Measurements from ENCODE around the gene SPINK1. TPM values are rescaled to one million over a fixed set of nuclear protein-coding genes. Genes with fewer than 3 reads are reported as not detected.

SPINK1 gene
- total and polyA plus RNA-seq, 10 donors = 0.38 to 7.1 (median 0.99) TPM; not detected in 5

- no peaks in the 10 kb centered on the region for H3K36me3 ChIP-seq
- 83 to 90% (median 85%) methylated on average over 4 of the region's 4 CpGs for WGBS, 5 donors
- intact Hi-C loops (cut with DNase I; ENCODE audit: low total_unique reads) = no loop called here
Observed at GRCh38 chr5:147776989-147777388, 54.5 kb downstream of the SPINK1 start.

More at GRCh38 chr5:147776989-147777388, 54.5 kb downstream of the SPINK1 start:
- no peak overlapping the region for H3K27ac ChIP-seq
- H3K4me1 ChIP-seq = peaks cover 0 to 15% (median under 1%) of the 10 kb centered on the region in 6 donors
- no peak overlapping the region for H3K4me3 ChIP-seq
- no peak for DNase-seq
- TF ChIP-seq POLR2A (IDR thresholded peaks at IDR 0.05) (no peak), CTCF (IDR thresholded peaks at IDR 0.05 in 8 of 11, conservative IDR thresholded peaks at IDR 0.05 in 3 of 11) (no peak), POLR2AphosphoS5 (IDR thresholded peaks at IDR 0.05) (no peak)
- peaks cover 0 to 13% (median 3%) of the 10 kb centered on the region in 8 donors for H3K9me3 ChIP-seq
- H3K27me3 ChIP-seq (replicated peaks in 1 of 7) = peaks cover 0 to 2% (median 0%) of the 10 kb centered on the region in 7 donors

Other genes with a start within 250 kb of the SPINK1 start
- gene JAKMIP2, start 48.9 kb downstream of the SPINK1 start, total RNA-seq = 1 to 10 TPM in 6 of 7 donors, under 1 TPM in 1; 0.59 to 2.4 (median 1.7) TPM
- under 1 TPM; 0.09 to 0.49 (median 0.19) TPM for gene JAKMIP2, start 48.9 kb downstream of the SPINK1 start, polyA plus RNA-seq
- not detected for gene SCGB3A2, start 47.0 kb upstream of the SPINK1 start, total RNA-seq
- under 1 TPM in 1 of 3 donors, not detected in 2; 0.67 TPM for gene SCGB3A2, start 47.0 kb upstream of the SPINK1 start, polyA plus RNA-seq
- not detected for gene C5orf46, start 74.9 kb upstream of the SPINK1 start, total RNA-seq
- gene C5orf46, start 74.9 kb upstream of the SPINK1 start, polyA plus RNA-seq = not detected
- gene SPINK5, start 232.3 kb upstream of the SPINK1 start, total RNA-seq = under 1 TPM in 2 of 7 donors, not detected in 5; 0.21 to 0.32 TPM
- under 1 TPM; 0.11 to 0.51 (median 0.26) TPM for gene SPINK5, start 232.3 kb upstream of the SPINK1 start, polyA plus RNA-seq

Measured in spleen (tissue), 11 donors.